ENCODE results near the gene GABRP. TPM values are rescaled to one million over a fixed set of nuclear protein-coding genes. Genes with fewer than 3 reads are reported as not detected.

Gene GABRP
- total RNA-seq, 6 experiments from 2014 or later = not detected

GRCh38 chr5:170769898-170770416 lies 13.6 kb upstream of the GABRP start:
- H3K27me3 Mint-ChIP-seq (ENCODE audit: insufficient read depth) = peaks cover 26% of the 10 kb centered on the region
- H3K4me1 Mint-ChIP-seq (ENCODE audit: low read depth) = no peaks in the 10 kb centered on the region
- no peaks in the 10 kb centered on the region for H3K36me3 Mint-ChIP-seq (ENCODE audit: low read depth)
- no peak for DNase-seq
- no peak overlapping the region for H3K4me3 Mint-ChIP-seq
- no peaks in the 10 kb centered on the region; the same call in 1 of the 2 replicates for H3K9me3 Mint-ChIP-seq
- 0 out of 2 replicates have a peak, but pooled peaks have one; percentile 11 for TF ChIP-seq CTCF (IDR thresholded peaks at IDR 0.05)
- no peak overlapping the region for H3K27ac Mint-ChIP-seq

GRCh38 chr5:170771496-170771895 lies 12.0 kb upstream of the GABRP start:
- Mint-ChIP-seq H3K36me3 (ENCODE audit: low read depth) (no peaks in the 10 kb centered on the region), H3K9me3 (no peaks in the 10 kb centered on the region; the same call in 1 of the 2 replicates), H3K4me3 (no peak overlapping the region), H3K27me3 (ENCODE audit: insufficient read depth) (peaks cover 26% of the 10 kb centered on the region), H3K27ac (no peak overlapping the region), H3K4me1 (ENCODE audit: low read depth) (no peaks in the 10 kb centered on the region)
- no peak for DNase-seq
- no peak for TF ChIP-seq CTCF (IDR thresholded peaks at IDR 0.05)

- TF ChIP-seq CTCF (IDR thresholded peaks at IDR 0.05) = no peak
- DNase-seq = no peak
- Mint-ChIP-seq H3K4me3 (no peak overlapping the region), H3K36me3 (ENCODE audit: low read depth) (no peaks in the 10 kb centered on the region), H3K27me3 (ENCODE audit: insufficient read depth) (peaks cover 18% of the 10 kb centered on the region), H3K27ac (no peak overlapping the region), H3K9me3 (no peaks in the 10 kb centered on the region; the same call in 1 of the 2 replicates), H3K4me1 (ENCODE audit: low read depth) (no peaks in the 10 kb centered on the region)
Observed at GRCh38 chr5:170773024-170773985, 10.2 kb upstream of the GABRP start.

- Mint-ChIP-seq H3K27ac (no peak overlapping the region), H3K27me3 (ENCODE audit: insufficient read depth) (peaks cover 11% of the 10 kb centered on the region), H3K4me3 (no peak overlapping the region), H3K36me3 (ENCODE audit: low read depth) (no peaks in the 10 kb centered on the region), H3K9me3 (no peaks in the 10 kb centered on the region; the same call in 1 of the 2 replicates), H3K4me1 (ENCODE audit: low read depth) (no peaks in the 10 kb centered on the region)
- 0 out of 2 replicates have a peak, but pooled peaks have one; percentile 15 for TF ChIP-seq CTCF (IDR thresholded peaks at IDR 0.05)
- DNase-seq = no peak
Observed at GRCh38 chr5:170774831-170775230, 8.7 kb upstream of the GABRP start.

GRCh38 chr5:170781946-170782345 lies 1.6 kb upstream of the GABRP start:
- Mint-ChIP-seq H3K4me3 (no peak overlapping the region), H3K36me3 (ENCODE audit: low read depth) (no peaks in the 10 kb centered on the region), H3K27ac (no peak overlapping the region), H3K9me3 (no peaks in the 10 kb centered on the region), H3K4me1 (ENCODE audit: low read depth) (no peaks in the 10 kb centered on the region), H3K27me3 (ENCODE audit: insufficient read depth) (peaks cover 11% of the 10 kb centered on the region)
- DNase-seq = no peak
- no peak for TF ChIP-seq CTCF (IDR thresholded peaks at IDR 0.05)

All from HFFc6 (cell line).